T-cell (primary cell): ENCODE data around the gene TP53BP2. TPM values are rescaled to one million over a fixed set of nuclear protein-coding genes. Genes with fewer than 3 reads are reported as not detected.
A peak's percentile ranks its signal among the peaks of the same experiment; 100 is the strongest.

Experiments
- ATAC-seq, 4 experiments: fragments of 200-7000 bp in 3 of 4; fragments of 150-1000 bp in 1 of 4; cut with Tn5 transposase; replicated peaks in 1 of 4; 1 replicate in 3 of 4; 2 replicates in 1 of 4; pipeline ENCODE4 v1.10.0; 2021; ENCODE audit warnings: moderate library complexity in 3 of 4, mild to moderate bottlenecking in 2 of 4, moderate number of reproducible peaks in 1 of 4
- CTCF ChIA-PET, 2 donors: fragments of 300-600 bp; sonication (Branson Sonifier 250); formaldehyde crosslinking; loops; one replicate each; lab custom pipeline; 2022; ENCODE audit warnings: antibody characterized with exemption in 2 of 2; lab: Charles Lee
- POLR2A ChIA-PET, 2 donors: fragments of 300-600 bp; sonication (Branson Sonifier 250); formaldehyde crosslinking; loops; one replicate each; lab custom pipeline; 2022; ENCODE audit warnings: antibody characterized with exemption in 2 of 2; lab: Charles Lee
- DNase-seq, 35 experiments: peaks; one replicate each; pipeline versions ENCODE4 v3.0.0 to v3.0.0-alpha.2; 2013 to 2023
- H3K27ac ChIP-seq: one replicate; pipeline ENCODE4 v1.5.1; 2013; ENCODE audit warnings: low read length
- H3K27me3 ChIP-seq, 2 experiments: replicated peaks in 1 of 2; 1 replicate in 1 of 2; 2 replicates in 1 of 2; pipeline versions ENCODE4 v1.6.1 to v1.7.0; 2013; ENCODE audit warnings: low read length in 1 of 2, mixed read lengths in 1 of 2; ENCODE audit not compliant: control insufficient read depth in 2 of 2, insufficient read depth in 2 of 2; ENCODE audit errors: extremely low read depth in 1 of 2
- H3K36me3 ChIP-seq, 2 donors: 1 replicate in 1 of 2; 2 replicates in 1 of 2; pipeline versions ENCODE4 v1.6.1 to v1.7.0; 2013; ENCODE audit warnings: low read length in 1 of 2; ENCODE audit not compliant: control insufficient read depth in 2 of 2, insufficient read depth in 1 of 2; ENCODE audit errors: extremely low read depth in 1 of 2
- H3K4me1 ChIP-seq, 2 experiments: 1 replicate in 1 of 2; 2 replicates in 1 of 2; pipeline versions ENCODE4 v1.6.1 to v1.7.0; 2013; ENCODE audit warnings: low read length in 2 of 2, mixed read lengths in 1 of 2; ENCODE audit not compliant: insufficient read depth in 2 of 2, control insufficient read depth in 1 of 2; ENCODE audit errors: extremely low read depth in 1 of 2
- H3K4me3 ChIP-seq, 2 donors: 1 replicate in 1 of 2; 2 replicates in 1 of 2; pipeline versions ENCODE4 v1.5.1 to v1.7.0; 2013; ENCODE audit warnings: mild to moderate bottlenecking in 2 of 2, low read length in 1 of 2, moderate library complexity in 1 of 2; ENCODE audit not compliant: control insufficient read depth in 1 of 2; ENCODE audit errors: extremely low read depth in 1 of 2
- H3K9me3 ChIP-seq: 2 replicates; pipeline ENCODE4 v1.7.0; 2013
- H3K27ac Mint-ChIP-seq, 2 donors: one replicate each; pipeline ENCODE4 v1.8.0; 2020 to 2021; ENCODE audit warnings: mild to moderate bottlenecking in 2 of 2, mixed read lengths in 2 of 2
- H3K27me3 Mint-ChIP-seq, 2 donors: one replicate each; pipeline ENCODE4 v1.8.0; 2021 to 2022; ENCODE audit warnings: mixed read lengths in 2 of 2
- H3K36me3 Mint-ChIP-seq: one replicate; pipeline ENCODE4 v1.8.0; 2021; ENCODE audit warnings: mixed read lengths
- H3K4me1 Mint-ChIP-seq, 3 donors: one replicate each; pipeline ENCODE4 v1.8.0; 2020 to 2022; ENCODE audit warnings: mixed read lengths in 3 of 3, mild to moderate bottlenecking in 1 of 3
- H3K4me3 Mint-ChIP-seq, 3 donors: one replicate each; pipeline ENCODE4 v1.8.0; 2020 to 2022; ENCODE audit warnings: mild to moderate bottlenecking in 3 of 3, mixed read lengths in 3 of 3, moderate library complexity in 3 of 3
- H3K9me3 Mint-ChIP-seq, 3 donors: one replicate each; pipeline ENCODE4 v1.8.0; 2020 to 2022; ENCODE audit warnings: mixed read lengths in 3 of 3
- WGBS: methylation state at CpG from one replicate; pipeline ENCODE4 v1.1.5; 2013; ENCODE audit warnings: missing lambda C conversion rate; ENCODE audit not compliant: insufficient coverage; 5-methylcytosine and 5-hydroxymethylcytosine counted together
- total RNA-seq, 35 experiments: library from RNA in 6 of 35; stranded (reverse) in 6 of 35; fragments of 120-200 nt in 1 of 35; gene quantifications; one replicate each; pipeline versions ENCODE4 v1.2.1 to v1.2.4 and lab custom pipeline; 2013 to 2026

Gene TP53BP2
- total RNA-seq, 5 donors from 2014 or later (not counting 1 experiment from before 2014, with no cell fraction given): 46.9 to 84.0 (median 53.1) TPM

GRCh38 chr1:223829678-223830077 lies 16.1 kb downstream of the TP53BP2 start:
- CTCF ChIA-PET: interaction anchor here (0.6 to 0.7 kb wide), 3 partner anchors 81 to 130 kb away, joined by 3 to 8 read pairs (median 3); no protein-coding TSS in a partner anchor
- Histone ChIP-seq H3K9me3 (no peaks in the 10 kb centered on the region), H3K27ac (no peak overlapping the region), H3K4me3 (no peak overlapping the region), H3K36me3 (no peaks in the 10 kb centered on the region), H3K27me3 (no peaks in the 10 kb centered on the region), H3K4me1 (peaks cover 19 to 23% of the 10 kb centered on the region in 2 experiments)
- DNase-seq: no peak
- Mint-ChIP-seq H3K4me1 (peaks cover 41 to 44% (median 43%) of the 10 kb centered on the region in 3 donors), H3K4me3 (no peak overlapping the region), H3K9me3 (no peaks in the 10 kb centered on the region), H3K27me3 (no peaks in the 10 kb centered on the region), H3K36me3 (peaks cover 7% of the 10 kb centered on the region), H3K27ac (no peak overlapping the region)
- ATAC-seq: no peak
- 50% methylated on average over 1 of the region's 1 CpG for WGBS
- POLR2A ChIA-PET: interaction anchor here (0.5 to 0.7 kb wide), 3 partner anchors 9 to 474 kb away, joined by 3 to 6 read pairs (median 3); no protein-coding TSS in a partner anchor

- no peak overlapping the region for H3K4me3 ChIP-seq
- DNase-seq: no peak
- no CpG with 5 or more reads among the region's 6 CpGs for WGBS
- no peak overlapping the region for H3K27ac ChIP-seq
- Mint-ChIP-seq H3K4me1 (peaks cover 55 to 57% (median 57%) of the 10 kb centered on the region in 3 donors), H3K9me3 (no peaks in the 10 kb centered on the region), H3K4me3 (no peak overlapping the region), H3K27me3 (no peaks in the 10 kb centered on the region), H3K36me3 (peaks cover 7% of the 10 kb centered on the region), H3K27ac (no peak overlapping the region)
- peaks cover 17 to 27% of the 10 kb centered on the region in 2 experiments for H3K4me1 ChIP-seq
- no peaks in the 10 kb centered on the region for H3K9me3 ChIP-seq
- no peaks in the 10 kb centered on the region for H3K27me3 ChIP-seq
- ATAC-seq: no peak
- CTCF ChIA-PET: no interaction called here
- POLR2A ChIA-PET: no interaction called here
- H3K36me3 ChIP-seq: no peaks in the 10 kb centered on the region
Measured at GRCh38 chr1:223828162-223828848, 17.4 kb downstream of the TP53BP2 start.

- H3K4me1 ChIP-seq: peaks cover 14 to 21% of the 10 kb centered on the region in 2 experiments
- Mint-ChIP-seq H3K4me1 (peaks cover 62 to 68% (median 64%) of the 10 kb centered on the region in 3 donors), H3K27me3 (no peaks in the 10 kb centered on the region), H3K9me3 (no peaks in the 10 kb centered on the region), H3K4me3 (peak overlapping the region in 1 of 3 donors; percentile 41), H3K36me3 (peaks cover 7% of the 10 kb centered on the region), H3K27ac (peak overlapping the region in 1 of 2 donors; percentile 40)
- H3K9me3 ChIP-seq: no peaks in the 10 kb centered on the region
- ChIA-PET POLR2A (no interaction called here), CTCF (interaction anchor here in 1 of 2 donors (0.8 kb wide), 1 partner anchor 15 kb away, joined by 3 read pairs; no protein-coding TSS in a partner anchor)
- WGBS: 97% methylated on average over 3 of the region's 3 CpGs
- H3K27me3 ChIP-seq: no peaks in the 10 kb centered on the region
- no peak for DNase-seq
- H3K36me3 ChIP-seq: no peaks in the 10 kb centered on the region
- no peak overlapping the region for H3K4me3 ChIP-seq
- ATAC-seq: no peak
- no peak overlapping the region for H3K27ac ChIP-seq
Measured at GRCh38 chr1:223827193-223827663, 18.5 kb downstream of the TP53BP2 start.

- peaks cover 10% of the 10 kb centered on the region for H3K36me3 Mint-ChIP-seq
- peak overlapping the region; percentile 11 to 41 (median 21) for H3K4me3 Mint-ChIP-seq
- ChIA-PET POLR2A (interaction anchor here in 1 of 2 donors (0.7 to 1.1 kb wide), 2 partner anchors 11 to 20 kb away, joined by 3 to 9 read pairs; partner anchors contain the start of gene TP53BP2), CTCF (interaction anchor here (0.5 to 0.8 kb wide), 2 partner anchors 16 to 23 kb away, joined by 3 read pairs; no protein-coding TSS in a partner anchor)
- Histone ChIP-seq H3K27ac (no peak overlapping the region), H3K27me3 (no peaks in the 10 kb centered on the region), H3K4me1 (peaks cover 11 to 20% of the 10 kb centered on the region in 2 experiments), H3K9me3 (no peaks in the 10 kb centered on the region), H3K4me3 (peak overlapping the region in 1 of 2 donors; percentile 7), H3K36me3 (peaks cover 0 to 4% of the 10 kb centered on the region in 2 donors)
- peak overlapping the region in 1 of 2 donors; percentile 17 for H3K27ac Mint-ChIP-seq
- ATAC-seq (peak in 3 of 4 experiments; percentile 15 to 52 (median 47)), DNase-seq (no peak)
- no peaks in the 10 kb centered on the region for H3K9me3 Mint-ChIP-seq
- WGBS: 39% methylated on average over 6 of the region's 11 CpGs
- peaks cover 66 to 72% (median 67%) of the 10 kb centered on the region in 3 donors for H3K4me1 Mint-ChIP-seq
- no peaks in the 10 kb centered on the region for H3K27me3 Mint-ChIP-seq
Measured at GRCh38 chr1:223825767-223826748, 19.7 kb downstream of the TP53BP2 start.

- Mint-ChIP-seq H3K9me3 (no peaks in the 10 kb centered on the region), H3K27me3 (no peaks in the 10 kb centered on the region), H3K36me3 (peaks cover 23% of the 10 kb centered on the region), H3K27ac (peak overlapping the region in 1 of 2 donors; percentile 5), H3K4me1 (peaks cover 66 to 79% (median 74%) of the 10 kb centered on the region in 3 donors), H3K4me3 (no peak overlapping the region)
- Histone ChIP-seq H3K27ac (no peak overlapping the region), H3K9me3 (no peaks in the 10 kb centered on the region), H3K4me3 (no peak overlapping the region), H3K36me3 (peaks cover 0 to 14% of the 10 kb centered on the region in 2 donors), H3K4me1 (peaks cover 11 to 20% of the 10 kb centered on the region in 2 experiments), H3K27me3 (no peaks in the 10 kb centered on the region)
- ChIA-PET POLR2A (interaction anchor here (0.6 to 1.1 kb wide), 5 partner anchors 13 to 22 kb away, joined by 3 to 9 read pairs (median 3); no protein-coding TSS in a partner anchor), CTCF (interaction anchor here in 1 of 2 donors (1.1 to 1.8 kb wide), 3 partner anchors 13 to 22 kb away, joined by 3 to 10 read pairs (median 6); partner anchors contain the start of gene TP53BP2)
- 100% methylated on average over 4 of the region's 4 CpGs for WGBS
- ATAC-seq (no peak), DNase-seq (no peak)
Measured at GRCh38 chr1:223824712-223825111, 21.0 kb downstream of the TP53BP2 start.
